Hematopoietic multipotent progenitor cell treated with erythropoietin and hydrocortisone succinate and interleukin-3 and kit ligand, for 15 days (in vitro differentiated cells): ENCODE data around the gene CD34.

Experiments used
- DNase-seq: peaks from one replicate; pipeline ENCODE4 v3.0.0-alpha.2; 2015; ENCODE audit warnings: low spot score

The CD34 gene

DNA sequence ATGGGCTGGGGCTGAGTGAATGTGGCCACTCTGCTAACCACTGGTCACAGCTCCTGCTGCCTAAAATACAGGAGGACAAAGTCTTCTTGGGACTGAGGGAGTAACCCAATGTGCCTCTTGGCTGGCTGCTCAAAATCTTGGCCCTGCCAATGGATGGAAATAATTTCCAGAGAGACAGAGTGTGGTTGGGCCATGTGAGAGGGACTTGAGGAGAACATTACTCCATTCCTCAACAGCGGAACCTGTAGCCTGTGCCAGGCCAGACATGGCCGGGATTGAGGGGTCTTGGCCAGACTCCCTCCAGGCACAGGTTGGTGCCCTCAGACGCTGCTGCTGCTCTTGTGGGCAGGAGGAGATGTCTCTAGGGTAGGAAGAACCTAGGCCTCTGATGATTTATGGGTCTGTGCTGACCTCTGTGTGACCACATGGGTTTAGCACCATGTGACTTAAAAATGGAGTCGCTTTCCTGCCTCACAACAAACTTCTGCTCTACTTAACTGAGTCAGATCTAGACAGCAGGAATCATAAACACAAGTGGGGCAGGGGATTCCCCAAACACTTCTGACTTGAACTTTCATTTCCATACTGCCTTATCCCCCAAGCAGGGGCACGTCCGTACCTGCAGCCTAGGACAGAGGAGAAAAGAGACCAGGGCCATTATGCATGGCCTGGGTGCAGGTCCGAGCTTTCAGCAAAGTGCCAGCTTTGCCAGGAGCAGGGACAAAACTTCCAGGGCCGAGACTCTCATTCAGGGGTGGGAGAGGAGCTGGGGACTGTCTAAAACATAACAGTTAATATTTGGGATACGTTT, 79.2 kb downstream of the CD34 start:
- no peak for DNase-seq
